Measurements from ENCODE around the gene DOP1B.

Gene DOP1B

DNA sequence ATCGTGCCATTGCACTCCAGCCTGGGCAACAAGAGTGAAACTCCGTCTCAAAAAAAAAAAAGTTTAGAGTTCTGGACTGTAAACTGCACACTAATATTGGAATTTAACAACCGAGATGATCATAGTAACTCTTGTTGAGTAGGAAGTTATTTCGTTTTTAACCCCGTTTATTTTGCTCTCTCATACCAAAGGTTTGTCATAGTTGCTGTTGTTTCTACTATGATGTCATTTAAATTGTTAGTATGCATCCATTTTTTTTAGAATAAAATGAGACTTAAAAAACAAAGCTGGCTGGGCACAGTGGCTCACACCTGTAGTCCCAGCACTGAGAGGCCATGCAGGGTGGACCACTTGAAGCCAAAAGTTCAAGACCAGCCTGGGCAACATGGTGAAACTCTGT, 49.3 kb downstream of the DOP1B start:
- TF ChIP-seq, protein P1, sequence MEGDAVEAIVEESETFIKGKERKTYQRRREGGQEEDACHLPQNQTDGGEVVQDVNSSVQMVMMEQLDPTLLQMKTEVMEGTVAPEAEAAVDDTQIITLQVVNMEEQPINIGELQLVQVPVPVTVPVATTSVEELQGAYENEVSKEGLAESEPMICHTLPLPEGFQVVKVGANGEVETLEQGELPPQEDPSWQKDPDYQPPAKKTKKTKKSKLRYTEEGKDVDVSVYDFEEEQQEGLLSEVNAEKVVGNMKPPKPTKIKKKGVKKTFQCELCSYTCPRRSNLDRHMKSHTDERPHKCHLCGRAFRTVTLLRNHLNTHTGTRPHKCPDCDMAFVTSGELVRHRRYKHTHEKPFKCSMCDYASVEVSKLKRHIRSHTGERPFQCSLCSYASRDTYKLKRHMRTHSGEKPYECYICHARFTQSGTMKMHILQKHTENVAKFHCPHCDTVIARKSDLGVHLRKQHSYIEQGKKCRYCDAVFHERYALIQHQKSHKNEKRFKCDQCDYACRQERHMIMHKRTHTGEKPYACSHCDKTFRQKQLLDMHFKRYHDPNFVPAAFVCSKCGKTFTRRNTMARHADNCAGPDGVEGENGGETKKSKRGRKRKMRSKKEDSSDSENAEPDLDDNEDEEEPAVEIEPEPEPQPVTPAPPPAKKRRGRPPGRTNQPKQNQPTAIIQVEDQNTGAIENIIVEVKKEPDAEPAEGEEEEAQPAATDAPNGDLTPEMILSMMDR (IDR thresholded peaks at IDR 0.05; ENCODE audit: low read depth, low read length) = no peak

More for the DNA sequence above, 49.3 kb downstream of the DOP1B start:
- no peak overlapping the region for H3K4me3 ChIP-seq (ENCODE audit: low read depth, low read length)
- in situ Hi-C loops (cut with HindIII; ENCODE audit: low sequenced_read_pairs) = no loop called here
- no peak for DNase-seq (ENCODE audit: low read depth, low spot score)

Measured in astrocyte of the spinal cord (primary cell).